PFSK-1 (cell line): ENCODE measurements around the gene TERT.

Experiments used
- FOXP2 ChIP-seq: optimal IDR thresholded peaks from 2 replicates; pipeline ENCODE3; 2011; ENCODE audit warnings: borderline replicate concordance, control low read depth, inconsistent platforms; ENCODE audit not compliant: insufficient read depth; ENCODE audit errors: extremely low read length, extremely low read depth
- POLR2AphosphoS5 ChIP-seq: IDR thresholded peaks from 2 replicates; pipeline ENCODE4 v1.6.1; 2012; ENCODE audit warnings: low read depth, mild to moderate bottlenecking, control low read depth, low read length, moderate library complexity
- SIN3A ChIP-seq: IDR thresholded peaks from 2 replicates; pipeline ENCODE4 v1.6.1; 2012; ENCODE audit warnings: mild to moderate bottlenecking, low read length, moderate library complexity, borderline replicate concordance; ENCODE audit not compliant: insufficient read depth
- TAF1 ChIP-seq: IDR thresholded peaks from 2 replicates; pipeline ENCODE4 v1.6.1; 2012; ENCODE audit warnings: low read length, control low read depth, borderline replicate concordance; ENCODE audit not compliant: insufficient read depth
- TF ChIP-seq, protein P1 (sequence below), 2 experiments: IDR thresholded peaks; 2 replicates each; pipeline versions ENCODE4 v1.6.1 to v1.8.0; 2011 to 2012; ENCODE audit warnings: low read depth in 2 of 2, low read length in 2 of 2, control low read depth in 1 of 2, inconsistent platforms in 1 of 2, mild to moderate bottlenecking in 1 of 2, moderate library complexity in 1 of 2; ENCODE audit not compliant: insufficient read depth in 1 of 2

The TERT gene

DNA sequence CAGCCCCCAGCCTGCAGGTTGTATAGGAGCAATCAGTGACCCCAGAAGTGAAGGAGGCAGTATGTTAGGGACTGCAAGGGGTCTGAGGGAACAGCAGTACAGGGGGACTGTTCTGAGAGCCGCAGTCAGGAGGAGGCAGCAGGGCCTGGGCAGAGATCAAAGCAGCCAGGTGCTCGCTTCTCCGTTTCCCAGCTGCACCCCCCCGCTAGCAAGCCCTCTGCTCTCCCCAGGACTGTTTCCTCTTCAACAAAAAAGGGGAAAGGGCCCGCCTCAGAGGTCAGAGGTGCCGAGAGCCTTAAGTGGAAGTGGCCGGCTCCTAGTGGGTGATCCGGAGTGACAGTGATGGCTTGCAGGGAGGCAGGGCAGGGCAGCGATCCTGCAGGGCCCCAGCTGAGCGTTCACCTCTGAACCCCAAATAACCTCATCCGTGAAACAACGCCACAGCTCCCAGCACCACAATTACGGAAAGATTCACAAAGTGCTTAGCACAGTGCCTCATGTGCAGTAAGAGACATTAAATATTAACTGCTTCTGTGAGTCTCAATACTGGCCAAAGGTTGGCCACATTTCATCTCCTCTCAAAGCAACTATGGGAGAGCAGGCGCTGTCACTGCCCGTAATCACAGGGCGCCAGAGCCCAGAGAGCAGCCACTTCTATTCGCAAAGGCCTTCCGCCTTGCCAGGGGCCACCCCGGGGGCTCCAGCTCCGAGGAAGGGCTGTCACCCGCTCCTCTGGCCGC, 42.1 kb upstream of the TERT start:
- TF ChIP-seq SIN3A (no peak), POLR2AphosphoS5 (no peak), FOXP2 (no peak), TAF1 (no peak)
- TF ChIP-seq, protein P1, sequence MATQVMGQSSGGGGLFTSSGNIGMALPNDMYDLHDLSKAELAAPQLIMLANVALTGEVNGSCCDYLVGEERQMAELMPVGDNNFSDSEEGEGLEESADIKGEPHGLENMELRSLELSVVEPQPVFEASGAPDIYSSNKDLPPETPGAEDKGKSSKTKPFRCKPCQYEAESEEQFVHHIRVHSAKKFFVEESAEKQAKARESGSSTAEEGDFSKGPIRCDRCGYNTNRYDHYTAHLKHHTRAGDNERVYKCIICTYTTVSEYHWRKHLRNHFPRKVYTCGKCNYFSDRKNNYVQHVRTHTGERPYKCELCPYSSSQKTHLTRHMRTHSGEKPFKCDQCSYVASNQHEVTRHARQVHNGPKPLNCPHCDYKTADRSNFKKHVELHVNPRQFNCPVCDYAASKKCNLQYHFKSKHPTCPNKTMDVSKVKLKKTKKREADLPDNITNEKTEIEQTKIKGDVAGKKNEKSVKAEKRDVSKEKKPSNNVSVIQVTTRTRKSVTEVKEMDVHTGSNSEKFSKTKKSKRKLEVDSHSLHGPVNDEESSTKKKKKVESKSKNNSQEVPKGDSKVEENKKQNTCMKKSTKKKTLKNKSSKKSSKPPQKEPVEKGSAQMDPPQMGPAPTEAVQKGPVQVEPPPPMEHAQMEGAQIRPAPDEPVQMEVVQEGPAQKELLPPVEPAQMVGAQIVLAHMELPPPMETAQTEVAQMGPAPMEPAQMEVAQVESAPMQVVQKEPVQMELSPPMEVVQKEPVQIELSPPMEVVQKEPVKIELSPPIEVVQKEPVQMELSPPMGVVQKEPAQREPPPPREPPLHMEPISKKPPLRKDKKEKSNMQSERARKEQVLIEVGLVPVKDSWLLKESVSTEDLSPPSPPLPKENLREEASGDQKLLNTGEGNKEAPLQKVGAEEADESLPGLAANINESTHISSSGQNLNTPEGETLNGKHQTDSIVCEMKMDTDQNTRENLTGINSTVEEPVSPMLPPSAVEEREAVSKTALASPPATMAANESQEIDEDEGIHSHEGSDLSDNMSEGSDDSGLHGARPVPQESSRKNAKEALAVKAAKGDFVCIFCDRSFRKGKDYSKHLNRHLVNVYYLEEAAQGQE (IDR thresholded peaks at IDR 0.05; ENCODE audit: insufficient read depth in 1 of 2, low read depth in 2 of 2, low read length in 2 of 2) = no peak

DNA sequence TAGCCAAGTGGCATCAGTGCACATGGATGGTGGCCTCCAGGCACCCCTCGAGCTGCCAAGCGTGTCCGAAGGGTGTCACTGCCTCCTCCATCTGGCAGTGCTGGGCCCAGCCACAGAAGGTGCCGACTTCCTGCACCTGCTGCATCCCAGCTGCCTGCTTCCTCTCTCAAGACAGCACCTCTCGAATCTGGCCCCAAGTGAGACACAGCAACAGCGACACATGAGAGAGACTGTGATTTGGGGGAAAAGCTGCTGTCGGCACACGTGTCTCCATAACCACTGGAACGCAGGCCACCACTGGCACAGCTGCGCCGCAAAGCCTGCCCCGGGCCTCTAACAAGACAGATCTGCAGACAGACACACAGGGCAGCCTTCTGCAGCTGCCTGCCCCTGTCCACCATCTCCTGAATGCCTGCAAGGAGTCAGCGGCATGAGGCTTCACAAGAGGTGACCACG, 41.3 kb upstream of the TERT start:
- no peak for TF ChIP-seq FOXP2
- TF ChIP-seq POLR2AphosphoS5 = no peak
- no peak for TF ChIP-seq TAF1
- TF ChIP-seq SIN3A = no peak
- TF ChIP-seq, protein P1 (IDR thresholded peaks at IDR 0.05; ENCODE audit: insufficient read depth in 1 of 2, low read depth in 2 of 2, low read length in 2 of 2) = no peak

DNA sequence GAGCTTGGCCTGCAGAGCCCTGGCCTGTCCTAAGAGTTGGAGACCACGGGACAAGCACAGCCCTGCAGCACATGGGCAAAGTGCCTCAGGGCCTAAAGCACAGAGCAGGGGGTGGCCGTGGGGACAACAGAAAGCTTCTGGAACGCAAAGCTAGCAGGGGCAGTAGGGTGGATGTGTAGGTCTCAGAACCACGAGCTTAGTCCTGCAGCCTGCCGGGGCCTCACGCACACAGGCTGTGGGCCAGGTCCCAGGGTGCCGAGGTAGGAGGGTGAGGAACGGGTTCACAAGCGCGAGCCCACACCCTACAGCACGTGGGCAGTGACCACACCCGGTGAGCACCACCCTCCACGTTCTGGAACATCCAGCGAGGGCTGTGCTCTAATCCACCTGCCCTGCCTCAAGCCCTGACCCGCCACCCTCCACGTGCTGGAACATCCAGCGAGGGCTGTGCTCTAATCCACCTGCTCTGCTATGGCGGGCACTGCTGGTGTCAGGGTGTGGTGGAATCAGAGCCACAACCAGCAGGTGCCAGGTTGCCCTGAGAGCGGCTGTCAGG, 40.8 kb upstream of the TERT start:
- no peak for TF ChIP-seq SIN3A
- TF ChIP-seq POLR2AphosphoS5 = no peak
- no peak for TF ChIP-seq TAF1
- no peak for TF ChIP-seq FOXP2
- TF ChIP-seq, protein P1 (IDR thresholded peaks at IDR 0.05; ENCODE audit: insufficient read depth in 1 of 2, low read depth in 2 of 2, low read length in 2 of 2) = no peak

DNA sequence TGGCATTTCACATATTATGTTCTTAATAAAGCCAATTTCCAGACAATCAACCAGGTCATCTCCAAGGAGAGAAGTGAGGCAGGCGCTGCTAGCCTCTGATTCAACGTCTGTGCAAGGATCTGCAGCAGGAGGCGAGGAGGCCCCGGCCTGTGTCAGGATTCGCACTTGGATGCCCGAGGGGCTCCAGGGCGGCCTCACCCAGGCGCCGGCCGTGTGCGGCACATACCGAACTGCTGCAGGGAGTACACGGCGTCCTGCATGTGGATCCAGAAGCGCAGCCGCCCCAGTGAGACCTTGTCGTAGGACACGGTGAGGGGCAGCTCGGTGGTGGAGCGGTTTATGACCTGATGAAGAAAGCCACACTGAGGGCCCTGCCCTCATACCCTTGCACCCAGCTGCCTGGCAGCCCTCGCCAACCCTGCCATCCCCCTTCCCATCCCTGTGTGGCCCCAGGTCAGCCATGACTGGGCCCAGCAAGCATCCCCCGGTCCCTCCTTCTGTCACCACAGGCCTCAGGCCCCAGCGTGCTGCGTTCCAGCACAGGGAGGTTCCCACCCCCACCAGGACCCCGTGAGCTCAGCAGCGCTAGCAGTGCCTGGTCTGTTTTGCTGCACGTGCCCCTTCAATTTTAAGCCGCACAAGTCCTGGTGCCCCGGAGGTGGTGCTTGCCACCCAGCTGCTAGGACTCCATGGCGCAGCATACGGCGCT, 40.1 kb upstream of the TERT start:
- TF ChIP-seq POLR2AphosphoS5 = no peak
- no peak for TF ChIP-seq FOXP2
- no peak for TF ChIP-seq SIN3A
- no peak for TF ChIP-seq TAF1
- TF ChIP-seq, protein P1 (IDR thresholded peaks at IDR 0.05; ENCODE audit: insufficient read depth in 1 of 2, low read depth in 2 of 2, low read length in 2 of 2) = no peak
